Activated gamma-delta T cell treated with Interleukin-2 at 50 U/mL for 16 hours (primary cell): Measurements from ENCODE around the gene CRADD.
"Not testable (repeated sequence)": the region's sequence is repeated elsewhere in the genome, so short reads cannot be mapped to it uniquely, and the experiment has no call there.

Experiments used
- DNase-seq: peaks from one replicate; pipeline ENCODE4 v3.0.0-alpha.2; 2020

The CRADD gene

GRCh38 chr12:93708952-93709351, 31.8 kb downstream of the CRADD start:
- DNase-seq = no peak

GRCh38 chr12:93709386-93709785, 32.2 kb downstream of the CRADD start:
- DNase-seq = no peak

DNA sequence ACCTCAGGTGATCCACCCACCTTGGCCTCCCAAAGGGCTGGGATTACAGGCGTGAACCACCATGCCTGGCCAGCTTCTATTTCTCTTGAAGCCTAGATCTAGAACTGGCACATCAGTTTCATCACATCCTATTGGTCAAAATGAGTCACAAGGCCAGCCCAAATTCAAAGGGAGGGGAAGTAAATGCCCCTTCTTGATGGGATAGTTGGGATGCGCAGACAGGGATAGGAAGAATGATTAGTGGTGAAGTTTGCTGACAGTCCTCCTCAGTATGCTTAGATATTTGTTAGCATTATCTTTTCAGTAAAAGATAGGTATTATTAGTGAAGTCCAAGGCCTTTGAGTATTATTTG, 33.4 kb downstream of the CRADD start:
- no peak for DNase-seq

- DNase-seq = not testable (repeated sequence)
Observed at GRCh38 chr12:93711502-93711901, 34.3 kb downstream of the CRADD start.

DNA sequence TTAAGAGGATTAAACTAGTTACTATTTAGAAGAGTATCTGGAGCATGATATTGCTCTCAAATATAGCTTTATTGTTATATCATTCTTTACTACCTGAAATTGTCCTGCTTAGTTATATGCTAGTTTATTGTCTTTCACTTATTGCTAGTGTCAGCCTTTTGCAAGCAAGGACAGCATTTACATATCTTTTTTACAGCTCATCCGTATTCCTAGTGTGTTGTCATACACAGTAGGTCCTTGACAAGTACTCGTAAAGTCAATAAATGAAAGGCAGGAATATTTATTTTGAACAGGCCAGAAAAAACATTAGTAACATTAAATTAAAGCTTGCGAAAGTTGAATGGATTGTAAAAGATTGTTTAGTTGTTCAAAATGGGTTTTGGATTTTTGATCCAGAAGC, 35.0 kb downstream of the CRADD start:
- no peak for DNase-seq

DNA sequence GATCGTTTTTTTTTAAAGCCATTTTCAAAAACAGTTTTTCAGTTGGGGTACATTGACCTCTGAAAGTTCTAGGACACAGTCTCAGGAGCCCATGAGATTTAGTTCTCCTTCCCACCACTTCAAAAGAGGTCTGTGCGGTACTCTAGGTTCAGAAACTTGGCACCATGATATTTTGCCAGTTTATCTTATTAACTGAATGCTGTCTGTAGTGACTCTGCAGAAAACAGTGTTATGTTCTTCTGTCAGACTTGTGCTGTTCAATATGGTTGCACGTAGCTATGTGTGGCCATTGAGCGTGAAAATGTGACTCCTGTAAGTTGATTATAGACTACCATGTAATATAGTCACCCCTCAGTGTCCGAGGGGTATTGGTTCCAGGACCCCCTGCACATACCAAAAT, 35.9 kb downstream of the CRADD start:
- DNase-seq = no peak

DNA sequence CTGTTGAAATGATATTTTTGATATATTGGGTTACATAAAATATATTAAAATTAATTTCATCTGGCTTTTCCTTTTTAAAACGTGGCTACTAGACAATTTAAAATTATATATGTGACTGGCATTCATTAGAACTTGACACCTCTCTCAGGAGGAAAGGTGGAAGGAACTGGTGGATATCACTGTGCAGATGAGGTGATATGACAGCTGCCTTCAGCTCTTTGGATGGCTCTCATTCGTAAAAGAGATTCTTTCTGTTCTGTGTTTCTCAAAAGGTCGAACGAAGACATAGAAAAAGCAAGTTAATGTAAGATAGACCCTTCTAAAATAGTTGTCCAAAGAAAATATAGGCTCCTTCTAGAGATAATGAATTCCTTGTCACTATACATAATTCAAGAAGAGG, 36.6 kb downstream of the CRADD start:
- DNase-seq = no peak

DNA sequence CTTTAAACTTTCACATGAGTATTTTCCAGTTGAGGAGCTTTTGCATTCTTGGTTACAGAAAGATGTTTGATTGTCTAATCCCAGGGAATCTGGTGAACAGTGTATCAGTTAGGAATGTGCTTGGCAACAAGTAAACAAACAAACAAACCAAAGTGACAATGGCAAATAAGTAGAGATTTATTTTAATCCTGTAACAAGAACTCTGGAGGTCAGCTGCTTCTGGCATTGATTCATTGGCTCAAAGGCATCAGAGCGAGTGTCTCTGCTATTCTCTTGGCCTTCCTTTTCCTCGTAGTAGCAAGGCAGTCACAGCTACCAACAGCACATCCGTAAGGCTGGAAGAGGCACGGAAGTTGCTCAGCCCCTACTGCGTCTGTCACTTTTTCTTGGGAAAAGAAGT, 37.2 kb downstream of the CRADD start:
- no peak for DNase-seq

- DNase-seq = no peak
Observed at GRCh38 chr12:93719710-93720109, 42.5 kb downstream of the CRADD start.

- no peak for DNase-seq
Observed at GRCh38 chr12:93720559-93720958, 43.4 kb downstream of the CRADD start.

DNA sequence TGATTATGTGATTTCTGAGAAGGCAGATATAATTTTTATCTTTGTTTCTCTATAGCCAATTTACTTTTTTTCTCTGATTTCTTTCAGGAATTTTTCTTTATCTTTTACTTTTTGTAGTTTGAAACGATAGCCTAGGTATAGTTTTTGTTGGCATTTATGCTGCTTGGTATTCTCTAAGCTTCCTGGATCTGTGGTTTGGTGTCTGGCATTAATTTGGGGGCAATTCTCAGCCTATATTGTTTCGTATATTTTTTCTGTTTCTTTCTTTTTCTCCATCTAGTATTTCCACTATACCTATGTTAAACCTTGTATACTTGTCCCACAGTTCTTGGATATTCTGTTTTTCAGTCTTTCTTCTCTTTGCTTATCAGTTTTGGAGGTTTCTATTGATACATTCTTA, 45.0 kb downstream of the CRADD start:
- DNase-seq = no peak

- no peak for DNase-seq
Observed at GRCh38 chr12:93722835-93723567, 45.8 kb downstream of the CRADD start.

DNA sequence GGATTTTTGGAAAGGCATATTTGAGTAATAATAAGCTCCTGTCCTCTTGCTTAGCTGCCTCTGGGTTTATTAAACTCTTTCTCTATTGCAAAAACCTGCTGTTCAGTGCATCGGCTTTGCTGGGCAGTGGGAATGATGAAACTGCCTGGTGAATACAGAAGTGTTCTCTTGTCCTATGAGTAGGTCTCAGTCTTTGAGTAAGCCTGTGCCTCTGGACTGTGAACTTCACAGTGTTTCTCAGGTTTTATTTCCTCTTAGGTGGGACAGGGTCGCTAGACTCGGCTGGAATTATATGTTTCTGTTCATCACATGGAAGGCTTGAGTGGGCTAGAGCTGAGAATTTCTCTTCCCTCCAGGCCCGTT, 46.4 kb downstream of the CRADD start:
- DNase-seq = no peak

DNA sequence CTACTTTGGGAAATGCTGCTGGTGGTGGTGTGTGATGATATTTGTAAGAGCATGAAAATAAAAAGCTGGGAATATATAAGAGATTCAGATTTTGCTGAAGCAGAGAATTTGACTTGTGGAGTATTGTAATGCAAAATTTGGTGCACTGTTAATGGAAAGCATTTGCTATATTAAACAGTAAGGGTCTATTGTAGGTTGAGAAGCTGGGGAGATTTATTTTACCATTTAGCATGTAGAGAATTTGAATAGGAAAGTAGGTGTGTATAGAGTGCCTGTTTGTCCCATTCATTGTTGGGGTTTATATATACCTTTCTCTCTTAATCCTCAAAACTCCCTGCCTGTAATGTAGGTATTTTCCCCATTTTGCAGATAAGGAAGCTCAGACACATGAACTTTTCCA, 48.4 kb downstream of the CRADD start:
- DNase-seq = no peak

GRCh38 chr12:93727195-93727811, 50.1 kb downstream of the CRADD start:
- DNase-seq = no peak

DNA sequence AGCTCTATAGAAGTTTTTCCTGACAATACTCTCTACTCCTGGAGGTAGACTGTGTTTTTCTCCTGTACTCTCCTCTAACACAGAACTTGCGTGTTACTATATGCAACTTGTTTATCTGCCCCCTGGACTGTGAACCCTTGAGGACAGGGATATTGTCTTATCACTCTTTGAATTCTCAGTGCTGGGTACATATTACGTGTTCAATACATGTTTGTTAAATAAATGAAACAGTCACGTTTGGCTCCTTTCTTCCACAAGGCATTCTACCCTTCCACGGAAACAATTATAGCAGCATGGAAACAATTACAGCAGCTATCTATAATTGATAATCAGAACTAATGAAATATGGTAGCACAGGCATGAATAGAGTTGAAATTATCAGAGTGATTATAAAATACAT, 50.7 kb downstream of the CRADD start:
- DNase-seq = no peak

GRCh38 chr12:93729934-93730333, 52.8 kb downstream of the CRADD start:
- DNase-seq = no peak

DNA sequence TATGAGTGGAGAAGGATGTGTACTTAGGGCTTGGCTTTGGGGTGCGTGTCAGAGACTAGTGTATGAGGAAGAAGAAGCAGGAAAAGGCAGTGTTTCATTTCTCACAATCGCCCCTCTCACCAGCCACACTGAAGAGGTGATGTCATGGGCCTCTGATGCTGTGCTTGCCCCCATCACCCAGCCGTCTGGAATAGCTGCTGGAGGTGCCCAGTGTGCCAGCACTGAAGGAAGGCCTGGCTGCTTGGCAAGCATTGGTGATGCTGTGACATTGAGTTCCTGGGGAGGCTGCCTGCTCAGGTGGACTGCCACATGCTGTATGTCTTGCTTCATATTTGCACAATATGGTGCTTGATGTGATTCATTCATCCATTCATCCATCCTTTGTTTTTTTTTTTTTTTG, 56.2 kb downstream of the CRADD start:
- DNase-seq = no peak

- no peak for DNase-seq
Observed at GRCh38 chr12:93733928-93734327, 56.8 kb downstream of the CRADD start.

DNA sequence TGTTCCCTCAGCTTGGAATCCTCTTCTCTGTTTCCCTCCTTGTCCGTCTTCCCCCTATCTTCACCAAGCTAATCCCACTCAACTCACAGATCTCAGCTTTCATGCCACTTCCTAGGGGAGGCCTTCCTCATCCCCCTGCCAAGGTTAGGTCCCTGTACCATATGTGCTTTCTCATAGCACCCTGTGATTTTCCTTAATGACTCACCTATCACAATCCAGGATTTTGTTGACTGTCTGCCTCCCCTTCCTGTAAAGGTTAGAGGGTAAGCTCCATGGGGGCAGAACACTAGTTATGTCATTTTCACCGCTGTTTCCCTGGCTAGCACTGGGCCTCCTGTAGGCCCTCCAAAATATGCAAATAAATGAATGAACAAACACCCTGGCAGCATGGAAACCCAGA, 57.6 kb downstream of the CRADD start:
- no peak for DNase-seq

DNA sequence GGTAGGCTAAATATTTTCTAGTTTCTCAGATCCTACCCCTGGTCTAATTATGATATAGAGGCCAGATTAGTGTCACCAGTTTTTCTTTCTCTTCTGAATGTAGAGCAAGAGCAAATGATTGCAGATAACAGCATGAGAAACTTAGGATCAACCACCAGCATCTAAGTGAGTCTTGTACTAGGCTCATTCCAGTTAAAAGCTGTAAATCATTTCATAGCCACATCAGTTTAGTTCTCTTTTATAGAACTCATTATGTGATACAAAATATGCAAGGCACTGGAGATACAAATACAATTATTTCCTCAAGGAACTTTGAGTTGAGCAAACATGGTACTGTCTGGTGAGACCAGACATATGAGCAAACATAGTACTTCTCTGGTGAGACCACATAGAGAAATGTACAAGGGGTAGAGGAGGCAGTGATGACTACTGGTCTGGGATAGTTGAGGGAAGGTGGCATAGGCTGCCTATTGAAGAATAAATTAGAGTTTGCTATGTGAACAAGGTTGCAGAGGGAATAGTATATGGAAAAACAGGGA, 59.5 kb downstream of the CRADD start:
- DNase-seq = no peak

GRCh38 chr12:93737457-93738198, 60.5 kb downstream of the CRADD start:
- DNase-seq = no peak

- DNase-seq = no peak
Observed at GRCh38 chr12:93738199-93739058, 61.3 kb downstream of the CRADD start.
